Measurements from ENCODE around the gene PTPRN2.
"Not testable (repeated sequence)": the region's sequence is repeated elsewhere in the genome, so short reads cannot be mapped to it uniquely, and the experiment has no call there.

PTPRN2 gene

GRCh38 chr7:158396301-158396905 is 191.2 kb downstream of the PTPRN2 start:
- DNase-seq = no peak

- no peak for DNase-seq
Observed at GRCh38 chr7:158395780-158396278, 191.8 kb downstream of the PTPRN2 start.

GRCh38 chr7:158395349-158395748 is 192.3 kb downstream of the PTPRN2 start:
- no peak for DNase-seq

GRCh38 chr7:158394936-158395335 is 192.7 kb downstream of the PTPRN2 start:
- DNase-seq = no peak

- no peak for DNase-seq
Observed at GRCh38 chr7:158393926-158394625, 193.5 kb downstream of the PTPRN2 start.

- no peak for DNase-seq
Observed at GRCh38 chr7:158392251-158392650, 195.4 kb downstream of the PTPRN2 start.

- no peak for DNase-seq
Observed at GRCh38 chr7:158391541-158391940, 196.1 kb downstream of the PTPRN2 start.

GRCh38 chr7:158391141-158391540 is 196.5 kb downstream of the PTPRN2 start:
- DNase-seq = no peak

GRCh38 chr7:158390460-158390859 is 197.2 kb downstream of the PTPRN2 start:
- no peak for DNase-seq

GRCh38 chr7:158389514-158390425 is 197.9 kb downstream of the PTPRN2 start:
- DNase-seq = no peak

GRCh38 chr7:158388928-158389327 is 198.7 kb downstream of the PTPRN2 start:
- DNase-seq = no peak

GRCh38 chr7:158388072-158388471 is 199.6 kb downstream of the PTPRN2 start:
- DNase-seq = no peak

GRCh38 chr7:158387546-158387891 is 200.1 kb downstream of the PTPRN2 start:
- no peak for DNase-seq

- DNase-seq = no peak
Observed at GRCh38 chr7:158386866-158387545, 200.6 kb downstream of the PTPRN2 start.

- DNase-seq = no peak
Observed at GRCh38 chr7:158386355-158386618, 201.3 kb downstream of the PTPRN2 start.

GRCh38 chr7:158385496-158386354 is 201.9 kb downstream of the PTPRN2 start:
- not testable (repeated sequence) for DNase-seq

GRCh38 chr7:158384746-158385145 is 202.9 kb downstream of the PTPRN2 start:
- no peak for DNase-seq

- DNase-seq = no peak
Observed at GRCh38 chr7:158383665-158384064, 204.0 kb downstream of the PTPRN2 start.

GRCh38 chr7:158382363-158383254 is 205.0 kb downstream of the PTPRN2 start:
- no peak for DNase-seq

GRCh38 chr7:158381956-158382355 is 205.7 kb downstream of the PTPRN2 start:
- DNase-seq = no peak

- DNase-seq = no peak
Observed at GRCh38 chr7:158378978-158379377, 208.6 kb downstream of the PTPRN2 start.
